Measurements from ENCODE around the gene DNM1.
"Not testable (repeated sequence)": the region's sequence is repeated elsewhere in the genome, so short reads cannot be mapped to it uniquely, and the experiment has no call there.

Gene DNM1

GRCh38 chr9:128226412-128226801 lies 23.2 kb downstream of the DNM1 start:
- DNase-seq: no peak

DNA sequence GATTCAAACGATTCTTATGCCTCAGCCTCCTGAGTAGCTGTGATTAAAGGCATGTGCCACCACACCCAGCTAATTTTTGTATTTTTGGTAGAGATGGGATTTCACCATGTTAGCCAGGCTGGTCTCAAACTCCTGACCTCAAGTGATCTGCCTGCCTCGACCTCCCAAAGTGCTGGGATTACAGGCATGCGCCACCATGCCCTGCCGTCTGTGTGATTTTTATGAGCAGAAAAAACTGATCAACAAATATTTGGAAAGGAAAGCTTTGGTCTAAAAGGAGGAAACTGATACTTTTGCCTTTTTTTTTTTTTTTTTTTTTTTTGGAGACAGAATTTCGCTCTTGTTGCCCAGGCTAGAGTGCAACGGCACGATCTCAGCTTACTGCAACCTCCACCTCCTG lies 27.7 kb downstream of the DNM1 start:
- DNase-seq: not testable (repeated sequence)

DNA sequence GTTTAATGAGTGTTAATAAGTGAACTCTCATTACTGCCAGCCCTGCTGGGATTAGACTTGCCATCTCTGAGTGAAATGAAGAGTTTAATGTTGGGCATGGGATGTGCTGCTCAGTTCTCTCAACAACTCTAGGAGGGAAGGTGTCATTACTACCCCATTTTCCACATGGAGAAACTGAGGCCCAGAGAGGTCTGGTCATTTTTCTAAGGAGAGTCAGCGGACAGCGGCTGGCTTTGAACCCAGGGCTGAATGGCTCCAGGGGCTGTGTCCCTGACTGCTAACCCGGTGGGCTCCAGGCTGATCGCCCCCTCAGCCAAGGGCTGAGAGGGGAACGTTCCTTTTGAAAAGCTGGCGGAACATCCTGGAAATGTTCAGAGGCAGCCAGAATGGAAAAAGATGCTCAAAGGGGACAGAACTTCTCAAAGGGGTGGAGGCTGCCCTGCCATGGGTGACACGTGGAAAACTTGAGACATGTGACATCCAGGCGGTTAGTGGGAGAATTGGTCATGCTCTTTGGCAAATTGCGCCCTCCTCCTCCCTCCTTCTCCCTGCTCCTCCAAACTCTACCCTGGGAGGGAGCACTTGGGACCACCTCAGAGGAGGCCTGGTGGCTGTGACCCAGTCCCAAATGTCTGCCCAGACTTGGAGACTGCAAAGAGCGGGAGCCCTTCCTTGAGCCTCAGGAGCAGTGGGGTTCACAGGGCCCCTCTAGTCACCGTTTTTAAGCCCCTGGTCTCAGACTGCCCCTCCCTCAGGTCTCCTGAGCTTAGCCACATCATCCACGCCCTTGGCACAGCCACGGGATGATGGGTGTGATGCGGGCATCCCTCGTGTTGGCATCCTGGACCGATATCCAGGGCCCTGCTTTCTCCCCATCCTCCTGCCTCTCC lies 28.7 kb downstream of the DNM1 start:
- DNase-seq: no peak

GRCh38 chr9:128232528-128233428 lies 29.6 kb downstream of the DNM1 start:
- no peak for DNase-seq

DNA sequence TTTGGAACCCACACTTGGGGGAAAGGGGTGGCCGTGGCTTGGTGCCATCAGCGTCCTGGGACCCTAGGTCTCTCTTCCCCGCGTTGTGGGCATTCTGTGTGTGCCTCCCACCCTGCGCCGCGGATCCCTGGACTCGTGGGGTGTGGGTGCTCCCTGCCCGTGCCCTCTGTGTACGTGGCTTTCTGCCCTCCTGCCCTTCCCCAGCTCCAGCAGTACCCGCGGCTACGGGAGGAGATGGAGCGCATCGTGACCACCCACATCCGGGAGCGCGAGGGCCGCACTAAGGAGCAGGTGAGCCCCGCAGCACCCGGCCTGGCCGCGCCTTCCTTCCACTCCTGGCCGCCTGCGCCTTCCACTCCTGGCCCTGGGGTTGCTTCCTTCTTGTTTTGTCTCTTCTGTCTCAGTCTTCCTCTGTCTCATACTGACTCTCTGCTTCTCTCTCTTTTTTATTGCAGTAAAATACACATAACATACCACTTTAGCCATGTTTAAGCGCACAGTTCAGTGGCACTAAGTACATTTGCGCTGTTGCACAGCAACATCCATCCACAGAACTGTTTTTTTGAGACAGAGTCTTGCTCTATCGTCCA lies 30.7 kb downstream of the DNM1 start:
- DNase-seq: no peak

- DNase-seq: no peak
Measured at GRCh38 chr9:128242124-128242523, 38.9 kb downstream of the DNM1 start.

DNA sequence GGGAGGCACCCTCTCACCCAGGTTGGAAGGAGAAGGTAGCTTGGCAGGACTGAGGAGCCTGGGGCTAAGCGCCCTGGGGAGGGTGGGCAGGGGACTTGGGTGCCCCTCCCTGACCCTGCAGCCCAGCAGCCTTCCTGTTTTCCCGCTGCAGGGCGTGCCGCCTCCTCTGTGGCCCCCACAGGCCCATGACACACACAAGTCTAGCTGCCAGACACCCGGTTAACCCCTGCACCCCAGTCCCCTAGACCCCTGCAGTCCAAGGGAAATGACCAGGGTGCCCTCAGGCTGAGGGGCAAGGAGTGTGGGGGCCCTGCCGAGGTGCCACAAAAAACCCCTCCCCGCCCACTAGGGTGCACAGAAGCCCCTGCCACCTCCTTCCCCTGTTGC lies 39.6 kb downstream of the DNM1 start:
- no peak for DNase-seq

GRCh38 chr9:128243215-128244018 lies 40.2 kb downstream of the DNM1 start:
- DNase-seq: no peak

DNA sequence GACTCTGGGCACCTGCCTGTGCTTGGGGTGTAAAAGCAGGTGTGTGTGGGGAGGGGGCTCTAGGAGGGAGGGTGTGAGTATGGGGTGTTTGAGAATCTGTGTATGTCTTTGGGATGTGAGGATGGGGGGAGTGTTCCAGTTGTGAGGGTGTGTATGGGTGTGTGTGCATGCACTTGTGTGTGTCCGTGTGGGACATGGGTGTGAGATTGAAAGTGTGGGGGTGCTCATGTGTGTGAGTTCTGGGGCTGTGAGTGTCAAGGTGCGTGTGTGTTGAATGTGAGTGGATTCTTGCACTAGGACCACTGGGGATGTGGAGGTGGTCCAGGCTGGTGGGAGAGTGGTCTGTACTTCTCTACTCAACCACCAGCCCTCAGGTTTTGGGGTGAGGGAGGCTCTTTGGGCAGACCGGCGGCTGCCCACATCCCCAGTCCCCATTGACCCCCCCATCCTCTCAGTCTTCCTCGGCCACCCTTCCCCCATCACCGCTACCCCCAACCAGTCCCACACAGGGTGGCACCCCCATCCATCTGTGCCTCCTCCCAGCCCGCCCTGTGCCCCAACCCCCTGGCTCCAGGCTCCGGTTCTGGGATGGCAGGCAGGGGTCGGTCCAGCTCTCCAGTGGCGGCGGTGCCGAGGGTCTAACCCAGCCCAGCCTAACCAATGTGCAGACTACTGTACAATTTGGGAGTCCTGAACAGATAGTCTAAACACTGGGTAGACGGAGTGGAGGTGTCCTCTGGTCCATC lies 41.1 kb downstream of the DNM1 start:
- no peak for DNase-seq

DNA sequence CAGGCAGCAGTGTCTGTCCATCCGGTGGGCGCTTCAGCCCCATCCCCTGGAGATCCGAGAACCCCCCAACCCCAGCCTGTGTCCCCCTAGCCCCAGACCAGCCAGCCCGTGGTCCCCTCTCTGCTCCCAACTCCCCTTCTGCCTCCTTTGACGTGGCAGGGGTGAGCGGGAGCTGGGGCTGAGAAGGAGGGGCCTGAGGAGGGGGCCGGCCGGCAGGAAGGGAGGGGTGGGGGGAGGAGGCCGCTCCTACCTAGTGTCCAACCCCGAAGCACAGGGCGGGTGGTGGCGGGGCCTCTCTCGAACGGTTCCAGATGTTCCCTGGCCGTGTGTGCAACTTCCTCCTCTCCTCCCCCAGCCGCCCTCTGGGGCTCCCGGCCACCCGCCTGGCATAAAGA lies 41.7 kb downstream of the DNM1 start:
- DNase-seq: no peak

DNA sequence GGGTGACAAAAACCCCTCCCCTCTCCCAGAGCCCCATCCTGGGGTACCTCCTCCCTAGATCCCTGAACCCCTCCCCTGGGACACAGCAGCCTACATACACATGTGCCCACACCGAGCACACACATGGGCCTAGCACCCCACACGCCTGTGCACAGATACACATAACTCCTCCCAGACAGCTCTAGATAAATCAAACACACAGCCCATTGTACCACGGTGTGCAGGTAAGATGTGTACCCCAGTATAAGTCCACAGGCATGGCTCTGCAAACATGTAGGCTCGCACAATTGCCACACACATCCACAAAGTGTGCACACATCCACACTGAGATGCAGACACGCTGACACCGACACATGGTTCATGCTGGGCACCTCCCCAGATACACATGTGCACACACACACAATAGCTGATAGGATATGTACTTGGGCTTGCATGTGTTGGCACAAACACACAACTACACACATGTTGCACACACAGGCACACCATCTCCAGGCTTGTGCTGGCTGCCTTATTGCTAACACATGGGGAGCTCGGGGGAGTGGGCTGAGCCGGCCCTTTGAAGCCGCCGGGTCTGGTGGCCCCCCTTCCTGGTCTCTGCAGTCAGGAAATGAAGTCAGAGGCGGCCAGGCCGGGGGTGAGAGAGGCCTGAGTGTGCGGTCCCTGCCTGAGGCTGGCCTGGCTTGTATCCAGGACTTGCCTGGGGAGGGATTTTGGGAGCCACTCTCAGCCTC lies 42.4 kb downstream of the DNM1 start:
- DNase-seq: no peak

DNA sequence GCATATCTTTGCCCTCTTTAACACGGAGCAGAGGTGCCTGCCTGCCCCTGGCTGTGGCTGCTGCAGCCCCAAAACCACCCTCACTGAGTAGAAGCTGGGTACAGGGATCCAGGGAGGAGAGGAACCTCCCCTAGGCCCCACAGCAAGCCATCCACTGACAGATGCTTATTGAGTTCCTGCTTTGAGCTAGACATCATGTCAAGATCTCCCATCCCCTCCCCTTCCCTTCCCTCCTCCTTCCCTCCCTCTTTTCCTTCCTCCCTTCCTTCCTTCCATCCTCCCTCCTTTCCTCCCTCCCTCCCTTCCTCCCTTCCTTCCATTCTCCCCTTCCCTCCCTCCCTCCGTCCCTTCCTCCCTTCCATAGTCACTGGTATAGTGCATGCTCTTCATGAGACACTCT lies 43.3 kb downstream of the DNM1 start:
- DNase-seq: no peak

GRCh38 chr9:128247226-128247803 lies 44.1 kb downstream of the DNM1 start:
- no peak for DNase-seq

GRCh38 chr9:128249558-128249907 lies 46.4 kb downstream of the DNM1 start:
- DNase-seq: no peak

DNA sequence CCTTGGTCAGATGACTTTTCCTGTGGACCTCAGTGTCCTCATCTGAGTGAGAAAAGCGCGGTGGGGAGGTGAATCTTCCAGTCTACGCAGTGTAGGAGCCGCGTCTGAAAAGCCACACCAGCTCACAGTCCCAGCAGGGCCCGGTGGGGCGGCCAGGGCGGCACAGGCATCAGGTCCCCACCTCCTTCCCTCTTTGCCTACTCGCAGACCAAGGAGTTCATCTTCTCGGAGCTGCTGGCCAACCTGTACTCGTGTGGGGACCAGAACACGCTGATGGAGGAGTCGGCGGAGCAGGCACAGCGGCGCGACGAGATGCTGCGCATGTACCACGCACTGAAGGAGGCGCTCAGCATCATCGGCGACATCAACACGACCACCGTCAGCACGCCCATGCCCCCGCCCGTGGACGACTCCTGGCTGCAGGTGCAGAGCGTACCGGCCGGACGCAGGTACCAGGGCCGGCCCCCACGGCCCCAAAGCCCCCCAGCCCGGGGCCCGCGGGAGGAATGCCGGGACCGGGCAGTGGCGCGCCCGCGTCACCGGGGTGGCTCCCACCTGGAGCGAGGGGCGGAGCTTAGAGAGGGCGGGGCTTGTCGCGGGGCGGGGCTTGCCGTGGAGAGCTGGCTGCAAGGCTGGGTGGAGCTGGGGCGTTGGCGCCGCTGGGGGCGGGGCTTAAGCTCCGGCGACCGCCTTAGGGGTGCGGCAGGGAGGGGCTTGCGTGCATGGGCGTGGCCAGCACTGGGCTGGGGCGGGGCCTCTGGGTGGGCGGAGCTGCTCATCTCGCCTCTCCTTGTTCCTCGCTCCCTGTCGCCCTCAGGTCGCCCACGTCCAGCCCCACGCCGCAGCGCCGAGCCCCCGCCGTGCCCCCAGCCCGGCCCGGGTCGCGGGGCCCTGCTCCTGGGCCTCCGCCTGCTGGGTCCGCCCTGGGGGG lies 47.0 kb downstream of the DNM1 start:
- peak; percentile 96 for DNase-seq

GRCh38 chr9:128250839-128251731 lies 47.9 kb downstream of the DNM1 start:
- no peak for DNase-seq

DNA sequence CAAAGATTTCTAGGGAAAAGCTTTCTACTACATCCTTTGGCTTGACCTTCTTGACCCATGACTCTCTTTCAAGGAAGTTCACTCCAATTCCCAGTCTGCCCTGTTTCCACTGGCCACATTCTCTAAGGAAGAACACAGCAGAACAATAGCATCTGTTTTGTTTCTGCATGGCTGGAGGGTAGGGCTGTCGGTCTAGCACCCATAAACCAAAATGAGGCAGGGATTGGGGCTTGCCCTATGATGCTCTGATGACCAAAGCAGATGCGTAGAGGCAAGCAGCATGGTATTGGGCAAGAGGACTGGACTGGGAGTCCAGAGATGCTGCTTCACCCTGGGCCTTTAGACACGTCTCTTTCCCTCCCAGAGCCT lies 48.5 kb downstream of the DNM1 start:
- no peak for DNase-seq

- DNase-seq: no peak
Measured at GRCh38 chr9:128252317-128253139, 49.3 kb downstream of the DNM1 start.
